ENCODE results near the gene PPP3CB.
"Not testable (repeated sequence)": the region's sequence is repeated elsewhere in the genome, so short reads cannot be mapped to it uniquely, and the experiment has no call there.

PPP3CB gene

DNA sequence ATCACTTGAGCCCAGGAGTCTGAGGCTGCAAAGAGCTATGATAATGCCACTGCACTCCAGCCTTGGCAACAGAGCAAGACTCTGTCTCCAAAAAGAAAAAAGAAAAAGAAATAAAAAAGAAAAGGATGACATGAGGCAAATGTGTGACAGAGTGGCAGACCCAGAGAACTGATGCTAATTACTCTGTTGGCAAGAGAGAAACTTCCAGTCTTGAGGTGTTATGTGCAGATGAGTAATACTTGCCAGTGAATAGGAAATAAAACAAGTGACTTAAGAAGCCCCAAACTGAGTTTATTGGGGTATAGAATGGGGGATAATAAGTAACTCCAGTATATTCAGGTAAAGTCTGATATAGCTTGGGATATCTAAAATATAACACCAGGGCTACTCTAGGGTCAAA is 72.5 kb downstream of the PPP3CB start:
- no peak for FAIRE-seq
- DNase-seq (ENCODE audit: insufficient read length, low spot score), result no peak

GRCh38 chr10:73416571-73416970 is 79.3 kb downstream of the PPP3CB start:
- no peak for FAIRE-seq

GRCh38 chr10:73414230-73414945 is 81.4 kb downstream of the PPP3CB start:
- DNase-seq (ENCODE audit: insufficient read length, low spot score) (no peak), FAIRE-seq (no peak)

More at GRCh38 chr10:73416571-73416970, 79.3 kb downstream of the PPP3CB start:
- DNase-seq (ENCODE audit: insufficient read length, low spot score), result no peak

DNA sequence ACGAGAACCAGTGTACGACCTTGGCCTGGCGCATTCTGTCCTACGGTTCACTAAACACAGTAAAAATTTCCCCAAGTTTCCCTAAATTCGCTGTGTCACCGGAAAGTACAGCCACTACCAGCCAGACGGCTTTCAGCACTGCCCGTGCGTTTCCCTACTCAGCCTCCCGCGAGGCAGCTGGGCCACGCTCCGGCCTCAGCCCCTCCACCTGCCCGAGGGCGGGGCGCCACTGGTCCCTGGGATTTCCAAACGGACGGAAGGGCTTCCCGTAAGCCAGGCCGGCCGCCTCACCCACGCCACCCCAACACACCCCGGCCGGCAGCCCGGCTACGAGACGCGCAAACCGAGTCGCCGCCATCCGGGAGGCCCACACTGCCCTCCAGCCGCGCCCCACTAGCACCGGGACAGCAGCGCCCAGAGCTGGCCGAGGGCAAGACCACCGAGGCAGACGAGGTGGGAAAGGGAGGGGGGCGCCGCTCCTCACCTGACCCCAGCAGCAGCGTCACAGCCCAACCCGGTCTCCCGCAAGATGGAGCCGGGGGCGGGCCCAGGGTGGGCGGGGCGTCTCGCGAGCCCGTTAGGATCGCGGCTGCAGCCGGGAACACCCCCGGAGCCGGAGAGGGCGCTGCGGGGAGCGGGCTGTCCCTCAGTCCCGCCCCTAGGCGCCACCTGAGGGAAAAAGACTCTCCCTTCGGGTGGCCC is 82.1 kb downstream of the PPP3CB start, which contains the start of gene ANXA7:
ANXA7 (minus strand) TSS at position 531 of the 702 bp plus-strand sequence. CDS start 13,202 bp downstream, outside the sequence.
- peak; percentile 58 for FAIRE-seq

GRCh38 chr10:73413108-73413527 is 82.7 kb downstream of the PPP3CB start:
- FAIRE-seq (peak; percentile 72), DNase-seq (ENCODE audit: insufficient read length, low spot score) (peak; percentile 23)

More for the DNA sequence above, 82.1 kb downstream of the PPP3CB start, which contains the start of gene ANXA7:
- peak; percentile 92 for DNase-seq (ENCODE audit: insufficient read length, low spot score)

DNA sequence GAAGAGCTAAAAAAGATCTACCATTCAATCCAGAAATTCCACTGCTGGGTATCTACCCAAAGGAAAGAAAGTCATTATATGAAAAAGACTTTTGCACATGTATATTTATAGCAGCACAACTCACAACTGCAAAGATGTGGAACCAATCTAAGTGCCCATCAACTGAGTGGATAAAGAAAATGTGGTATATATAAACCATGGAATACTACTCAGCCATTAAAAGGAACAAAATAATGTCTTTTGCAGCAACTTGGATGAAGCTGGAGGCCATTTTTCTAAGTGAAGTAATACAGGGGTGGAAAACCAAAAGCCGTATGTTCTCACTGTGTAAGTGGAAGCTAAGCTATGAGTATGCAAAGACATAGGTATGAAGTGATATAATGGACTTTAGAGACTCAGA is 84.9 kb downstream of the PPP3CB start:
- DNase-seq (ENCODE audit: insufficient read length, low spot score), result no peak

GRCh38 chr10:73408978-73409521 is 86.8 kb downstream of the PPP3CB start:
- FAIRE-seq (no peak), DNase-seq (ENCODE audit: insufficient read length, low spot score) (no peak)

More for the DNA sequence above, 84.9 kb downstream of the PPP3CB start:
- no peak for FAIRE-seq

GRCh38 chr10:73408061-73408460 is 87.8 kb downstream of the PPP3CB start:
- DNase-seq (ENCODE audit: insufficient read length, low spot score) (no peak), FAIRE-seq (no peak)

- no peak for DNase-seq (ENCODE audit: insufficient read length, low spot score)
- FAIRE-seq, result no peak
Observed at GRCh38 chr10:73407495-73407894, 88.3 kb downstream of the PPP3CB start.

GRCh38 chr10:73406846-73407245 is 89.0 kb downstream of the PPP3CB start:
- DNase-seq (ENCODE audit: insufficient read length, low spot score), result no peak
- FAIRE-seq, result no peak

DNA sequence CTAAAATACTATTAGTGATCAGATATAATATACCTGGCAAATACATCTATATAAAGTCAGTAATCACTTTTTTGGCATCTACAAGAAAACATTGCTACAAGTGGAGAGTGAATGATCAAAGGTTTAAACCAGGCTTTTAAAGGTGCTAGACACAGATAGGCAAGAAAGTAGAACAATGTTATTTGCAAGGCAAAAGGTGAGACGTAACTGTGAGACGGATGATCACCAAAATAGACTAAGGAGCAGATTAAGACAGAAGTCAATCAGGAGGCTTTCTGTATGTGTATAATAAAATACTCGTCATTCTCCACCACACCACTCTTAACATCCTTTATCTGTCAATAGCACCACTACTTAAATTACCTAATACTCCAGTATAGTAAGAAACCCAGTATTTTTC is 90.3 kb downstream of the PPP3CB start:
- no peak for FAIRE-seq
- DNase-seq (ENCODE audit: insufficient read length, low spot score), result no peak

DNA sequence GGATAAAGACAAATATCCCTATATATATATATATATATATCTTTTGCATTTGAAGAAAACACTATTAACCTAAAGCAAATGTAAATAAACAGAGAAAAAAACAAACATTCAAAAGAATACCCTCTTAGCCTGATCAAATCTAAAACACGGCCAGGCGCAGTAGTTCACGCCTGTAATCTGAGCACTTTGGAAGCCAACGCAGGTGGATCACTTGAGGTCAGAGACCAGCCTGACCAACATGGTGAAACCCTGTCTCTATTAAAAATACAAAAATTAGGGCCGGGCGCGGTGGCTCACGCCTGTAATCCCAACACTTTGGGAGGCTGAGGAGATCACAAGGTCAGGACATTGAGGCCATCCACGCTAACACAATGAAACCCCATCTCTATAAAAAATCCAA is 91.1 kb downstream of the PPP3CB start:
- DNase-seq (ENCODE audit: insufficient read length, low spot score), result no peak
- no peak for FAIRE-seq

- FAIRE-seq (no peak), DNase-seq (ENCODE audit: insufficient read length, low spot score) (no peak)
Observed at GRCh38 chr10:73401636-73402035, 94.2 kb downstream of the PPP3CB start.

DNA sequence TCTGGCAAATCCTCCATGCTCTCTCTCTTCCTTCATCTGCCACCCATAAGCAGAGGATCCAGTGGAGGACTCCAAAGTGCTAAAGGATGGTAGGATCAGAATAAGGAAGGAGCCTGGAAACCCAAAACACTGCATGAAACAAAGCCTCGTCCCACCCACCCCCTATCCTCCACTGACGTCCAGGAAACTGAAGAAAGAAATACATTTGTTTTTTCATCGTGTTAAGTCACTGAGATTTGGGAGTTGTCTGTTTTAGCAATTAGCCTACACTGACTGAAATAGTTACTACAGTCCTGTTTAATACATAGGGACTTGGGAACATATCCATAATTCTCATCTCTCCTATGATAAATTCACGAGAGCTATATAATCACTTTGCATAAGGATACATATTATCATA is 96.8 kb downstream of the PPP3CB start:
- no peak for DNase-seq (ENCODE audit: insufficient read length, low spot score)
- no peak for FAIRE-seq

- FAIRE-seq (no peak), DNase-seq (ENCODE audit: insufficient read length, low spot score) (no peak)
Observed at GRCh38 chr10:73398024-73398423, 97.8 kb downstream of the PPP3CB start.

- DNase-seq (ENCODE audit: insufficient read length, low spot score); FAIRE-seq: not testable (repeated sequence)
Observed at GRCh38 chr10:73394325-73394724, 101.5 kb downstream of the PPP3CB start.

DNA sequence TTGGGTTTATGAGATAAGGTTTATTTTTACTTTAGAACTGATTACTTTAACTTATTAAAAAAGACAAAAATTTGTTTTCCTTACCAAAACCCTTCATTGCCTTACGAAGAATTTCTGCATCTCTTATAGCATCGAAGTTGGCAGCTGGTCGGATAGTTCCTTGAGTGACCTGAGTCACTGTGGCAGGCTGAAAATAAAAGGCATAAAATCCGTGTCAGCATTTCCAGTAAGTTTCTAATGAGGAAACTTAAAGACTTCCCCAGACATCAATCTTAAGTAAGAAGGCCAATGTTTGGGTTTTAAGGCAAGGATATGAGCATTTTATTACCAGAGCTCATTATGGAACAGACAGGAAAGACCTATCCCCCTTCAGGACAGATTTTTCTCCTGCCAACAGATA is 107.6 kb downstream of the PPP3CB start:
- FAIRE-seq (no peak), DNase-seq (ENCODE audit: insufficient read length, low spot score) (no peak)

DNA sequence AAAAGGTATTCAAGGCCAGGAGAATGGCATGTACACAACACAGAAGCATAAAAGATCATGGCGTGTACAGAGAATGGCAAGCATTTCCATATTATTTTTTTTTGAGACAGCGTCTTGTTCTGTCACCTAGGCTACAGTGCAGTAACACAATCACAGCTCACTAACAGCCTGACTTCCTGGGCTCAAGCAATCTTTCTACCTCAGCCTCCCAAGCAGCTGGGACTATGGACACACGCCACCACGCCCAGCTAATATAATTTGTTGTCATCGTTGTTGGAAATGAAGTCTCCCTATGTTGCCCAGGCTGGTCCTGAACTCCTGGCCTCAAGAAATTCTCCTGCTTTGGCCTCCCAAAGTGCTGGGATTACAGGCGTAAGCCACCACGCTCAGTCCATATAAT is 109.2 kb downstream of the PPP3CB start:
- DNase-seq (ENCODE audit: insufficient read length, low spot score) (no peak), FAIRE-seq (no peak)

Measured in GM19239 (cell line).